Spleen (tissue), 11 donors: ENCODE data around the gene CCDC154. TPM values are rescaled to one million over a fixed set of nuclear protein-coding genes. Genes with fewer than 3 reads are reported as not detected.

Experiments used
- DNase-seq: peaks from one replicate; pipeline ENCODE4 v3.0.0-alpha.2; 2020
- H3K27ac ChIP-seq, 8 donors: fragments of 200-600 bp; sonication (generic) in 7 of 8; 1 replicate in 4 of 8; 2 replicates in 4 of 8; pipeline versions ENCODE4 v1.5.0 to v1.8.0; 2016 to 2021; ENCODE audit warnings: inconsistent platforms in 4 of 8, mild to moderate bottlenecking in 4 of 8, moderate library complexity in 1 of 8
- H3K27me3 ChIP-seq, 7 donors: fragments of 200-600 bp; sonication (generic) in 6 of 7; replicated peaks in 1 of 7; 1 replicate in 4 of 7; 2 replicates in 3 of 7; pipeline versions ENCODE4 v1.5.0 to v1.8.0; 2016 to 2021; ENCODE audit warnings: inconsistent platforms in 3 of 7, mild to moderate bottlenecking in 1 of 7
- H3K36me3 ChIP-seq, 6 donors: fragments of 200-600 bp; sonication (generic) in 5 of 6; 1 replicate in 4 of 6; 2 replicates in 2 of 6; pipeline versions ENCODE4 v1.5.0 to v1.8.0; 2016 to 2021; ENCODE audit warnings: inconsistent platforms in 2 of 6
- H3K4me1 ChIP-seq, 6 donors: fragments of 200-600 bp; sonication (generic) in 5 of 6; 1 replicate in 3 of 6; 2 replicates in 3 of 6; pipeline versions ENCODE4 v1.5.0 to v1.8.0; 2016 to 2021; ENCODE audit warnings: inconsistent platforms in 3 of 6
- H3K4me3 ChIP-seq, 8 donors: fragments of 200-600 bp; sonication (generic) in 7 of 8; 1 replicate in 4 of 8; 2 replicates in 4 of 8; pipeline versions ENCODE4 v1.5.0 to v1.8.0; 2016 to 2021; ENCODE audit warnings: inconsistent platforms in 4 of 8, mild to moderate bottlenecking in 4 of 8, moderate library complexity in 2 of 8
- H3K9me3 ChIP-seq, 8 donors: fragments of 200-600 bp; sonication (generic) in 7 of 8; 1 replicate in 4 of 8; 2 replicates in 4 of 8; pipeline versions ENCODE4 v1.5.0 to v1.8.0; 2016 to 2021; ENCODE audit warnings: inconsistent platforms in 4 of 8
- CTCF ChIP-seq, 11 experiments: fragments of 200-600 bp in 7 of 11; fragments of 450-650 bp in 4 of 11; sonication (generic) in 4 of 11; IDR thresholded peaks in 8 of 11; conservative IDR thresholded peaks in 3 of 11; 1 replicate in 7 of 11; 2 replicates in 4 of 11; pipeline versions ENCODE4 v1.4.0 to v1.8.0; 2016 to 2021; ENCODE audit warnings: antibody characterized with exemption in 11 of 11, inconsistent platforms in 4 of 11, mild to moderate bottlenecking in 1 of 11
- POLR2A ChIP-seq, 3 donors: fragments of 450-650 bp; IDR thresholded peaks; one replicate each; pipeline ENCODE4 v1.5.1; 2017; ENCODE audit warnings: antibody characterized with exemption in 3 of 3, mild to moderate bottlenecking in 1 of 3
- POLR2AphosphoS5 ChIP-seq, 3 donors: sonication (generic); formaldehyde crosslinking; IDR thresholded peaks; one replicate each; pipeline ENCODE4 v1.5.1; 2017; ENCODE audit warnings: antibody characterized with exemption in 3 of 3
- WGBS, 5 donors: extraction: QIAGEN DNeasy Blood & Tissue Kit in 3 of 5; methylation state at CpG; one replicate each; pipeline versions ENCODE4 v1.1.5 to v1.1.7; 2013 to 2018; 5-methylcytosine and 5-hydroxymethylcytosine counted together
- intact Hi-C: fragments of 100-400 bp; cut with DNase I; formaldehyde crosslinking; loops from one replicate; pipeline ENCODE4 v1.15.0; 2023; ENCODE audit warnings: low total_unique reads
- polyA plus RNA-seq, 3 donors: library from polyadenylated mRNA; stranded (reverse); fragments of 200-250 nt; gene quantifications; one replicate each; pipeline ENCODE4 v1.2.1, GENCODE V29; 2013
- total RNA-seq, 7 donors: library from RNA; depleted of rRNA in 3 of 7; stranded (reverse); fragments of >200 nt in 3 of 7; fragmentation: NEBNext Ultra II Directional in 4 of 7; extraction: Animal tissue kit (Norgen Biotek cat#: 25700) in 4 of 7; gene quantifications; one replicate each; pipeline versions ENCODE4 v1.1.0 to v1.2.1, GENCODE V29; 2016 to 2021
- donor health status: healthy with polysubstance abuse.
- donor health status: DM: no; HTN: no; CAD: no; lungs with moderate emphysema.
- donor health status: DM: no; HTN: no; CAD: no.
- donor health status: Bipolar disorder and iron deficiency.
- donor health status: healthy.
- donor health status: DM: no; HTN: no; CAD: no.
- donor health status: DM: yes; HTN: yes; CAD: no.

Gene CCDC154
- total and polyA plus RNA-seq, 10 donors = 1.6 to 18.2 (median 5.5) TPM

- peaks cover 25 to 67% (median 45%) of the 10 kb centered on the region in 6 donors for H3K4me1 ChIP-seq
- H3K9me3 ChIP-seq = no peaks in the 10 kb centered on the region
- H3K4me3 ChIP-seq = peak overlapping the region; percentile 65 to 97 (median 92)
- no peaks in the 10 kb centered on the region for H3K36me3 ChIP-seq
- no peaks in the 10 kb centered on the region for H3K27me3 ChIP-seq
- DNase-seq = no peak
- intact Hi-C loops = no loop called here
- WGBS, 5 donors = 61 to 68% (median 67%) methylated on average over 15 of the region's 15 CpGs
- H3K27ac ChIP-seq = peak overlapping the region; percentile 94 to 98 (median 96)
- no peak for TF ChIP-seq POLR2AphosphoS5 (IDR thresholded peaks at IDR 0.05)
- no peak for TF ChIP-seq POLR2A (IDR thresholded peaks at IDR 0.05)
- TF ChIP-seq CTCF (IDR thresholded peaks at IDR 0.05 in 8 of 11, conservative IDR thresholded peaks at IDR 0.05 in 3 of 11) = no peak
Measured at GRCh38 chr16:1475552-1476114, 31.3 kb upstream of the CCDC154 start.

GRCh38 chr16:1474796-1475551 lies 30.6 kb upstream of the CCDC154 start, which contains the start of gene CLCN7:
TSS of gene CLCN7 (minus strand) at chr16:1475028. CDS start at chr16:1474974, 54 bp downstream.
- TF ChIP-seq POLR2A (IDR thresholded peaks at IDR 0.05) (peak; percentile 30 to 90 (median 82)), POLR2AphosphoS5 (IDR thresholded peaks at IDR 0.05) (peak; percentile 95 to 96 (median 95)), CTCF (IDR thresholded peaks at IDR 0.05 in 8 of 11, conservative IDR thresholded peaks at IDR 0.05 in 3 of 11) (peak in 3 of 11 experiments; percentile 10 to 24 (median 16))
- 0 to 2% (median 0%) methylated on average over 19 to 99 of the region's 99 CpGs for WGBS, 5 donors
- Histone ChIP-seq H3K27ac (peak within 1 kb of the TSS; percentile 94 to 98 (median 96)), H3K4me1 (peaks cover 30 to 67% (median 51%) of the 10 kb centered on the region in 6 donors), H3K36me3 (no peaks in the 10 kb centered on the region), H3K27me3 (no peaks in the 10 kb centered on the region), H3K4me3 (peak within 1 kb of the TSS; percentile 65 to 97 (median 92)), H3K9me3 (no peaks in the 10 kb centered on the region)
- intact Hi-C loops = no loop called here
- DNase-seq = peak; percentile 97

- peak overlapping the region; percentile 94 to 98 (median 96) for H3K27ac ChIP-seq
- WGBS, 5 donors = 10 to 30% (median 12%) methylated on average over 22 to 57 of the region's 57 CpGs
- peaks cover 30 to 67% (median 55%) of the 10 kb centered on the region in 6 donors for H3K4me1 ChIP-seq
- intact Hi-C loops = no loop called here
- no peaks in the 10 kb centered on the region for H3K9me3 ChIP-seq
- TF ChIP-seq CTCF (IDR thresholded peaks at IDR 0.05 in 8 of 11, conservative IDR thresholded peaks at IDR 0.05 in 3 of 11) = no peak
- TF ChIP-seq POLR2A (IDR thresholded peaks at IDR 0.05) = no peak
- no peak for TF ChIP-seq POLR2AphosphoS5 (IDR thresholded peaks at IDR 0.05)
- peak; percentile 84 for DNase-seq
- no peaks in the 10 kb centered on the region for H3K27me3 ChIP-seq
- no peaks in the 10 kb centered on the region for H3K36me3 ChIP-seq
- peak overlapping the region; percentile 65 to 97 (median 92) for H3K4me3 ChIP-seq
Measured at GRCh38 chr16:1474082-1474795, 29.9 kb upstream of the CCDC154 start.
